Measurements from ENCODE around the gene RBM20. TPM values are rescaled to one million over a fixed set of nuclear protein-coding genes. Genes with fewer than 3 reads are reported as not detected.

Gene RBM20
- total RNA-seq, 1 donor from 2014 or later: 3.3 TPM

DNA sequence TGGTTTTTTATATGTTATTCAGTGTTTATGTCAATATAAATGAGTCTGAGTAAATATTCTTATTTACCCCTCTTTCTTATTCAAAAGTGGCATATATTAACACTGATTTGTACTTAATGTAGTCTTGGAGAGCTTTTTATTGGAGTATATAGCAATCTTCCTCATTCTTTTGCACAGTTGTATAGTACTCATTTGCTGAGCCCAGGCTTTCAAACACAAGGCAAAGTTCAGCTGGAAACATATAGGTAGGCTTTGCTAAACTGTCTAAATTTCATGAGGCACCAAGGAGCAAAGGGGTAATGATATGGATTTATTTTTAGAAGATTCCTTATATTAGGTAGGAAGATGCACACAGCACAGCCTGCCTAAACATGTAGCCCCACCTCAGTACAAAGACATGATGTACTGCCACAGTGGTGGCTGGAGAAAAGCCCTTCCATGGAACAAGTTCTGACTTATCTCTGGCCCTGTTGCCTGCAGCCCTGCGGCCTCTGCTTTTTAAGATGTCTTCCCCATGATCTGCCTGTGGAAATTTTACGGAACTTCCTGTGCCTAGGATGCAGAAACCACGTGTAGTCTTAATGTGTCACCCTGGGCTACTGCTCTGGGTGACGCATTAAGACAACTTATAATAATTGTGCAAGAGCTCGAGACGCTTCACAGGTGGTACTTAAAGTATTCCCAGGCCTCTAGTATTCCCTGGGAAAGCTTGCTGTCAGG is 218.0 kb downstream of the RBM20 start:
- TF ChIP-seq, protein P1, sequence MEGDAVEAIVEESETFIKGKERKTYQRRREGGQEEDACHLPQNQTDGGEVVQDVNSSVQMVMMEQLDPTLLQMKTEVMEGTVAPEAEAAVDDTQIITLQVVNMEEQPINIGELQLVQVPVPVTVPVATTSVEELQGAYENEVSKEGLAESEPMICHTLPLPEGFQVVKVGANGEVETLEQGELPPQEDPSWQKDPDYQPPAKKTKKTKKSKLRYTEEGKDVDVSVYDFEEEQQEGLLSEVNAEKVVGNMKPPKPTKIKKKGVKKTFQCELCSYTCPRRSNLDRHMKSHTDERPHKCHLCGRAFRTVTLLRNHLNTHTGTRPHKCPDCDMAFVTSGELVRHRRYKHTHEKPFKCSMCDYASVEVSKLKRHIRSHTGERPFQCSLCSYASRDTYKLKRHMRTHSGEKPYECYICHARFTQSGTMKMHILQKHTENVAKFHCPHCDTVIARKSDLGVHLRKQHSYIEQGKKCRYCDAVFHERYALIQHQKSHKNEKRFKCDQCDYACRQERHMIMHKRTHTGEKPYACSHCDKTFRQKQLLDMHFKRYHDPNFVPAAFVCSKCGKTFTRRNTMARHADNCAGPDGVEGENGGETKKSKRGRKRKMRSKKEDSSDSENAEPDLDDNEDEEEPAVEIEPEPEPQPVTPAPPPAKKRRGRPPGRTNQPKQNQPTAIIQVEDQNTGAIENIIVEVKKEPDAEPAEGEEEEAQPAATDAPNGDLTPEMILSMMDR (IDR thresholded peaks at IDR 0.05; ENCODE audit: insufficient read depth, low read length, poor library complexity, severe bottlenecking): no peak
- Histone ChIP-seq H3K4me3 (ENCODE audit: low read depth, low read length) (no peak overlapping the region), H3K27me3 (ENCODE audit: control insufficient read depth, insufficient read depth, low read length) (no peaks in the 10 kb centered on the region), H3K36me3 (ENCODE audit: control insufficient read depth, insufficient read depth, low read length) (no peaks in the 10 kb centered on the region)
- no peak for DNase-seq (ENCODE audit: low read depth)

DNA sequence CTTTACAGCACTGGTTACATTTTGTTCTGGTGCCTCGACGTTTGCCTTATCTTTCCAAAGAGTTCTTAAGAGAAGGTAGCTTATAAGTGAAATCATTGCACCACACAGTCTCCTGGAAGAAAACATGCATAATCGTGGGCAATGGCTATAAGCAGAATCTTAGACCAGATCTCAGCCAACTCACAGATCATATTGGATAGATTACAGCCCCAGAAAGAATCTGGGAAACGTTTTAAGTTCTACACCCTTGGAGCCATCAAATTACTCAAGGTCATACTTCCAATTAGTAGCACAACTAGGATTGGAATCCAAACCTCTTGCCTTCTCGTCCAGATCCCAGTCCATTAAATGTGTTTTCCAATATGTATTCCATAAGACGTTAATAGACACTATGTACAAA is 218.8 kb downstream of the RBM20 start:
- Histone ChIP-seq H3K27me3 (ENCODE audit: control insufficient read depth, insufficient read depth, low read length) (no peaks in the 10 kb centered on the region), H3K36me3 (ENCODE audit: control insufficient read depth, insufficient read depth, low read length) (no peaks in the 10 kb centered on the region), H3K4me3 (ENCODE audit: low read depth, low read length) (no peak overlapping the region)
- TF ChIP-seq, protein P1 (IDR thresholded peaks at IDR 0.05; ENCODE audit: insufficient read depth, low read length, poor library complexity, severe bottlenecking): no peak
- no peak for DNase-seq (ENCODE audit: low read depth)

DNA sequence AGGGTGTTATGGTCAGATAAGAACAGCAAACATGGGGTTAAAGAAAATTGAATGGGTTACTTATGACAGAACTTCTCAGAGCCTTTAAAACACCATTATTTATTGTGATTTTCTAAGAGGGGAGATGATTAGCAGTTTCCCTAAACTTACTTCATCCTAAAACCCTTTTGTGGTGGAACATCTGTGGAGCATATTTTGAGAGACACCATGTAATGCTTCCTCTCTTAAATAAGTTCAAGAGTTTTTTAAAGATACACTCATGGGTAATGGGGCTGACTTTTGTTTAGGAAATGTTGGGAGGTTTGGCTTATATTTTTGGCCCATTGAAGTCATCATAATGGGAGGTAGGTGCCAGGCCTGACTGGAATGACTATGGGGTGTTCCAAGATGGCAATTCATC is 219.2 kb downstream of the RBM20 start:
- H3K36me3 ChIP-seq (ENCODE audit: control insufficient read depth, insufficient read depth, low read length): no peaks in the 10 kb centered on the region

DNA sequence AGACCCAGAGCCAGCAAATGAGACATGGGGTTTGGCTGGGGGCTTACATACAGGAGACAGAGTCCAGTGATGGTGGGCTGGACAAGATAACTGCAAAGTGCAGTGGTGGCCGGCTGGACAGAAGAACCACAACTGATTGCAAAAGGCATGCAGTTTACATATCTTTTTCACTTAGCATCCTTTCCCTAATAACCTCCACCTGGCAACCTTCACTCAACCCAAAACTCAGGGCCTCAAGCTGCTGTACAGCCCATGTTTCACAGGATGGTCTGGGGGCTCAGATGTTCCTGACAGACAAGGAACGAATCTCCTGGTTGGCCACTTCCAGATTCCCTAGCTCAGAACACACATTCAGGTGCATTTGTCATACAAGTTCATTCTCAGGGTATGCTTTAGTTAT is 219.8 kb downstream of the RBM20 start:
- H3K27me3 ChIP-seq (ENCODE audit: control insufficient read depth, insufficient read depth, low read length): no peaks in the 10 kb centered on the region
- DNase-seq (ENCODE audit: low read depth): no peak
- no peak overlapping the region for H3K4me3 ChIP-seq (ENCODE audit: low read depth, low read length)
- TF ChIP-seq, protein P1 (IDR thresholded peaks at IDR 0.05; ENCODE audit: insufficient read depth, low read length, poor library complexity, severe bottlenecking): no peak
- no peaks in the 10 kb centered on the region for H3K36me3 ChIP-seq (ENCODE audit: control insufficient read depth, insufficient read depth, low read length)

More for the DNA sequence above, 219.2 kb downstream of the RBM20 start:
- DNase-seq (ENCODE audit: low read depth): no peak
- TF ChIP-seq, protein P1 (IDR thresholded peaks at IDR 0.05; ENCODE audit: insufficient read depth, low read length, poor library complexity, severe bottlenecking): no peak
- H3K27me3 ChIP-seq (ENCODE audit: control insufficient read depth, insufficient read depth, low read length): no peaks in the 10 kb centered on the region
- H3K4me3 ChIP-seq (ENCODE audit: low read depth, low read length): no peak overlapping the region

DNA sequence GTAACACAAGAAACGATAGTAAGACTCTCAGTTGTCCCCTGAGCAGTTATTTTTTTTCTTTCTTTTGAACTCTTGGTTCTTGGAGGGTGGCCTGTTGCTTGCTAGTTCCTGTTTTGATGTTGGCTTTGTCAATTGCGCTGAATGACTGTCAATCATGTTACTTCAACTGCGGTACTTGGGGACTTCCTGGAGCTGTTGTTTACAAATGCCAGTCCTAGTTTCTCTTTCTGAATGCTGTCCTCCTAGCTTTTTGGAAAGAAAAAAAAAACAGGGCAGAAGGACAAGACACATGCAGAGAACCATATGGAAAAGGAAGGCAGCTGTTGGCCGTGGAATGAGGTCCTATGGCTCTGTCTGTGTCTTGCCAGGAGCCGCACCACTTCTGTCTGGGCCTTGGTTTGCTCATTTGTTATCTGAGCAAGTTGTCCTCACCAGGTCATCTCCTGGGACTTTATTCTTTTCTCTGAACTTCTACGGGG is 220.6 kb downstream of the RBM20 start:
- H3K36me3 ChIP-seq (ENCODE audit: control insufficient read depth, insufficient read depth, low read length): no peaks in the 10 kb centered on the region
- TF ChIP-seq, protein P1 (IDR thresholded peaks at IDR 0.05; ENCODE audit: insufficient read depth, low read length, poor library complexity, severe bottlenecking): no peak
- no peak for DNase-seq (ENCODE audit: low read depth)
- H3K4me3 ChIP-seq (ENCODE audit: low read depth, low read length): no peak overlapping the region
- H3K27me3 ChIP-seq (ENCODE audit: control insufficient read depth, insufficient read depth, low read length): no peaks in the 10 kb centered on the region
